ENCODE data around the gene TNNC1. TPM values are rescaled to one million over a fixed set of nuclear protein-coding genes. Genes with fewer than 3 reads are reported as not detected.

The TNNC1 gene
- total and polyA plus RNA-seq, 2 of the 13 experiments (the other 11 are each of a cell fraction or from before 2014, with no cell fraction given): 11.8 to 36.4 TPM

GRCh38 chr3:52451237-52452083 is 2.4 kb downstream of the TNNC1 start (continued):
- TF ChIP-seq ZNF784 (CRISPR knock-in tag; IDR thresholded peaks at IDR 0.05; ENCODE audit: borderline replicate concordance) (no peak), TCF12 (IDR thresholded peaks at IDR 0.05) (no peak), TCF12 (CRISPR knock-in tag; IDR thresholded peaks at IDR 0.05) (no peak), ZBTB33 (CRISPR knock-in tag; IDR thresholded peaks at IDR 0.05) (peak; percentile 13; the same call in 1 of the 2 replicates), MTA1 (CRISPR knock-in tag; IDR thresholded peaks at IDR 0.05; ENCODE audit: borderline replicate concordance) (0 out of 2 replicates have a peak, but pooled peaks have one; percentile 21), CHD4 (IDR thresholded peaks at IDR 0.05; ENCODE audit: borderline replicate concordance, low read length) (peak; percentile 71; the same call in 1 of the 2 replicates), ZNF747 (CRISPR knock-in tag; IDR thresholded peaks at IDR 0.05; ENCODE audit: borderline replicate concordance) (no peak), NR2F1 (CRISPR knock-in tag; IDR thresholded peaks at IDR 0.05) (peak; percentile 76 to 89; a peak in 3 of 4 replicates), NCOA2 (CRISPR knock-in tag; IDR thresholded peaks at IDR 0.05) (0 out of 2 replicates have a peak, but pooled peaks have one; percentile 21), ATF4 (CRISPR knock-in tag; IDR thresholded peaks at IDR 0.05) (no peak), MTA3 (CRISPR knock-in tag; IDR thresholded peaks at IDR 0.05) (no peak), ZNF609 (CRISPR knock-in tag; IDR thresholded peaks at IDR 0.05; ENCODE audit: borderline replicate concordance) (peak; percentile 50), TBX2 (CRISPR knock-in tag; IDR thresholded peaks at IDR 0.05; ENCODE audit: borderline replicate concordance) (no peak), ZMYM3 (CRISPR knock-in tag; IDR thresholded peaks at IDR 0.05) (peak; percentile 92), NR2C2 (CRISPR knock-in tag; IDR thresholded peaks at IDR 0.05; ENCODE audit: borderline replicate concordance) (peak; percentile 97), POLR2AphosphoS5 (IDR thresholded peaks at IDR 0.05; ENCODE audit: low read depth, low read length) (no peak), BCL6 (CRISPR knock-in tag; IDR thresholded peaks at IDR 0.05) (peak; percentile 48; the same call in 1 of the 2 replicates), ZNF225 (CRISPR knock-in tag; IDR thresholded peaks at IDR 0.05) (no peak), FOXJ3 (CRISPR knock-in tag; IDR thresholded peaks at IDR 0.05; ENCODE audit: borderline replicate concordance) (no peak), ZNF616 (CRISPR knock-in tag; IDR thresholded peaks at IDR 0.05; ENCODE audit: low read depth) (no peak)

Data from HepG2 (cell line).